GM18526 (cell line): ENCODE results near the gene MZB1.

Experiments
- POLR2A ChIP-seq: IDR thresholded peaks from 3 replicates; pipeline ENCODE4 v1.6.1; 2011; ENCODE audit not compliant: insufficient read length; ENCODE audit errors: extremely low read depth

Gene MZB1

DNA sequence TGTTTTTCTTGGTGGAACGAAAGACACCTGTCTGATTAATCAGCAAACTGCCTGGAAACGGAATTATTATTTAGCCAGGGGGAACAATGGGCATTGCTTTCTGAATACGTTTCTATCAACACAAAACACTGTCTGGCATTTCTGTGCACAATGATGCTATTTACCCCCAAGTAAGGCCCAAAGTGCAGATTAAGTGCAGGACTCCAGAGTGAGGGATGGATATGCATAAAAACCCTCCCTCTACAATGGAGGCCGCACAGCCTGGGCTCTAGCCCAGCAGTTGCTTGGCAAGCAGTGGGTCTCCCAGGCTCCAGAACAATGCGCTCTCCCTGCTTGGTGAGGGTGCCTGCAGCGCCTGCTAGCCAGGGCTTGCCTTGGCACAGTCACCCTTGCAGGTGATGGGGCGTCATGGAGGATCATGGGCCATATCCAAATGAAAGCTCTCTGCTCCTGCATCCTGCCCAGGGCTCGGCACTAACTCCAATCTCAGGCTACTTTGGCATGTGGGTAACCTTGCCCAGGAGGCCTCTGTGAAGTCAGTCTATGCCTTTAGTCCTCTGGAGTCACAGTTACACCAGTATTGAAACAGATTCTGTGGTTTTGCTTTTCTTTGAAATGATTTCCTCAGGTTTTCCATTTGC is 25.6 kb upstream of the MZB1 start:
- no peak for TF ChIP-seq POLR2A

DNA sequence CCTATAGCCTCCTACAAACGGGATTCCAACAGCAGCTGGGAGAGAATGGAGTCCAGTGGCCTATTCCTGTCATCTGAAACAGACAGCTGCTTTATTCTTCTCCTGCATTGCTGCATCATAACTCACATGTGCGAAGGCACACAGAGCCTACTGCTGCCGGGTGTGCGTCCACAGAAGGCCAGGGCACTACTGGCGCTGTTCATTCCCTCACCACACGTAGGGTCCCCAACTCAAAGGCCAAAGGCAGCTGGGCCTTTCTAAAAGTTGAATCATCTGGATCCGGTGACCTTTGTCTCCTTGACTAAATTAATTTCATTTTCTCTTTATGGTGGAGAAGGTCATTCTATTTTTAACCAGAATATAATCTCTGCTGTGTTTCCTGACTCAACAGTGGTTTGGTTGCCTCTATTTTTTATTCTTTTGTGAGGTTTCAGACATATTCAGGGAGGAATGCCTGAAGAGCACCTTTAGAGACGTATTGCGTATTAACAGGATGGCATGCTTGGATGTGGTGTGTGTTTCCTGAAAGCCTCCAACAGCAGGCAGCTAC is 24.9 kb upstream of the MZB1 start:
- no peak for TF ChIP-seq POLR2A

DNA sequence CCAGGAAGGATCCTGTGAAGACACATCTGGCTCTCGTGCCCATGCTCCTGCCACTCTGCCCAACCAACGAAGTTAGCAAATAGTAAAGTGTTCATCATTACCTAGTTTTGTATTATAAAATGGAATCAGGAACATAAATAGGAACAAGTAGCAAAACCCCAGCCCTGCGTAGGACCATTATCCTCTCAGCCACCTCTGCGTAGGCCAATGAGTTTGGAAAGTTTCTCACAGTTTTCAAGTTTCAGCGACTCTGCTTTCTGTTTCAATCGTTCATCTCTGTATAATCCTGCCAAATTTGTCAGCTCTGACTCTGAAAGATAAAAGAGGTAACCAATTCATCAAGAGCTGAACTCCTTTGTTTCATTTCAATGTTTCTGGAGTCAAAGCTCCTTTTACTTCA is 24.2 kb upstream of the MZB1 start:
- TF ChIP-seq POLR2A, result no peak

DNA sequence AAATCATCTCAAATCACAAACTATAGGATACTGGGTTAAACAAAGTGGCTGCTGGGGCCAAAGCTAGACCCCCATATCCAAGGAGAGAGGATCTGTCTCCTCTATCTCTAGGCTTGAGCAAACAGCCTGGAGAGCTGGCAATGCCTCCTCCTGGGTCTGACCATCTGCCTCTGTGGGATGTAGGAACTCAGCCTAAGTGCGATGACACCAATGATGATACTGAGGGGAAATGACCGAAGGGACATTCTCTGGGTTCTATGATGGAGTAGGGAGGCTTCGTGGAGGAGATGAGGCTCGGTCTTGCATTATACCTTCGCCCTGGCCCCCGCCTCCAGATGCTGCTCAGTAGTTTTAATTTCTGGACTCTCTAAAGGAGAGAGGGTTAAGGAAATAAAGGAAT is 23.4 kb upstream of the MZB1 start:
- TF ChIP-seq POLR2A, result no peak

DNA sequence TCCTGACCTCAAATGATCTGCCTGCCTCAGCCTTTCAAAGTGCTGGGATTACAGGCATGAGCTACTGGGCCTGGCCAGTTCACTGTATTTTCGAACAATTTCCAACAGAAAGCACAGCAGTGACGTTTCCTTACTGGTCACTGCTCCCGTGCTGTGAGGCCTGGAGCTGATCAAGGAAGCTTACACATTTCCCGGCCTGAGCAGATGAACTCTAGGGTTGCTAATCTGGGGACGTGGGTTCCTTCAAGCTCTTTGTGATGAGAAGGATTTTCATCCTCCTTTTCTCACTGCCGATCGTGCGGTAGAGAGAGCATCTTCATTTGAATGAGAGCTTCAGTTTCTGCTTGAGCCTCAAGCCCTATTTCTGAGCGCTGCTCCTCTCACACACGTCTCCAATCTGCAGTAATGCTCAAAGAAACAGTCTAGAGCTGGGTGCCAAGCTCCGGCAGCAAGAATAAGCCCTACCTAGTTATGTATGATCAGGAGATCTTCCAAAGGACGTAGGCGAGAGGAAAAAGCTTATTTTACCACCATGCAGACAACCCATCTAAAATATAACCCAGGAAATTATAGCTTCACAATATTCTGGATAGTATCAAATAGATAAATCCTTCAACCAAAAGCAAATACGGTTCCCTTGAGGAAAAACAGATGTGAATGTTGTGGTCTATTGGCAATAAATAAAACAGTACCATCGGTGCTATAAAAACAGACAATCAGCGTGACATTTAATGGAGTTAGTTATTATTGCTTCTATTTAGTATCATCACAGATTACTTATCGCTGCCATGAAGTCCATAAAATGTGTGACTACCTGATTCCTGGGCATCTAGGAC is 21.5 kb upstream of the MZB1 start:
- TF ChIP-seq POLR2A, result no peak

DNA sequence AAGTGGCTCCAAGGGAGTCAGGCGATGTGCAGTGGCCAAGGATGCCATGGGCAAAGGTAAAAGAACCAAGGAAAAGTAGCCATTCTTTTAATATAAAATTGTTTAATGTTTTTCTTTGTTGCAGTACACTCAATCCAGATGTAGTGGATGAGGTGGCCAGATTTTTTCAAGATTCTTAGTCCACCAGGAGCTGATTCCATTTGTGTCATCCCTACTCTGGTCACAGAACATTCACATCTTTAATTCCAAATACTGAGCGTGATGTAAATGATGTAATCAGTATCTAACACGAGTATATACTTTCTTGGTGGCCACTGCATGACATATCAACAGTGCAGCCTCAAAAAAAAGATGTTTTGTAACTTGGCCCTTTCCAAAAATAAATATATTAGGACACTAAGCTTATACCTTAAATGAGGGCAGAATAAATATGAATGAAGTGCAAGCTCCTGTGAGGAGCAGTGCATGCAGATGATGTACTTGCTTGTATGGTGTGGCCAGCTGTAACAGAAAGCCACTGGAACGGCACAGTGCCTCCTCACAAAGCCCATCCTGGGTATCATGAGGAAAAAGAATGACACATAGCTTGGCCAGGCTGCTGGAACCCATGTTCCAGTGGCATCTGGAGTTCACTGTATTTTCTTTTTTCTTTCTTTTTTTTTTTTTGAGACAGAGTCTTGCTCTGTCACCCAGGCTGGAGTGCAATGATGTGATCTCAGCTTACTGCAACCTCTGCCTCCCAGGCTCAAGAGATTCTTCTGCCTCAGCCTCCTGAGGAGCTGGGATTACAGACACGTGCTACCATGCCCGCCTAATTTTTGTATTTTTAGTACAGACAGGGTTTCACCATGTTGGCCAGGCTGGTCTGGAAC is 20.6 kb upstream of the MZB1 start:
- no peak for TF ChIP-seq POLR2A

DNA sequence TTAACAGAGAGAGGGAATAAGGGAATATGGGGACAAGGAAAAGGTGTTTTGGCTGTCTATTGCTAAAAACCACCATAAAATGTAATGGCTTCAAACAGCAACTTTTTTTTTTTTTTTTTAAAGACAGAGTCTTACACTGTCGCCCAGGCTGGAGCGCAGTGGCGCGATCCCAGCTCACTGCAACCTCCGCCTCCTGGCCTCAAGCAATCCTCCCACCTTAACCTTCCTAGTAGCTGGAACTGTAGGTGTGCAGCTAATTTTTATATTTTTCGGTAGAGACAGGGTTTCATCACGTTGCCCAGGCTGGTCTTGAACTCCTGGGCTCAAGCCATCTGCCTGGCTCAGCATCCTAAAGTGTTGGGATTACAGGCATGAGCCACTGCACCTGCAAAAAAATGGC is 18.5 kb upstream of the MZB1 start:
- TF ChIP-seq POLR2A, result no peak

DNA sequence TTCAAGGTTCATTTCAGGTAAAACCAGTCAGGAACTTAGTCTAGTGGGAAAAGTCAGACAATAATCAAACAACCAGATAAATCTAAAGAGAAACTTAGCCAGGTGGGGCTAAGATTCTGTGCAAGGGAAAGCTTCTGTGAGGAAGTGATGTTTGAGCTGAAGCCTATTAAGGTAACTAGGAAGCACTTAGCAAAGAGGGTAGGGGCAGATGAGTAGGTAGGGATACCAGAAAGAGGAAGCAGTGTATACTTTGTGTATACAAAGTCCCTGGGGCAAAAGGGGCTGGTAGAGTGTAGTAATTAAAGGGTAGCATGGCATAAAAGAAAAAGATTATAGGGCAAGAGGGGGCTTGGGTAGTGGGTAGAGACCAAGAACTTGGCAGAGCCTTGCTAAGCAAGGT is 17.8 kb upstream of the MZB1 start:
- no peak for TF ChIP-seq POLR2A

DNA sequence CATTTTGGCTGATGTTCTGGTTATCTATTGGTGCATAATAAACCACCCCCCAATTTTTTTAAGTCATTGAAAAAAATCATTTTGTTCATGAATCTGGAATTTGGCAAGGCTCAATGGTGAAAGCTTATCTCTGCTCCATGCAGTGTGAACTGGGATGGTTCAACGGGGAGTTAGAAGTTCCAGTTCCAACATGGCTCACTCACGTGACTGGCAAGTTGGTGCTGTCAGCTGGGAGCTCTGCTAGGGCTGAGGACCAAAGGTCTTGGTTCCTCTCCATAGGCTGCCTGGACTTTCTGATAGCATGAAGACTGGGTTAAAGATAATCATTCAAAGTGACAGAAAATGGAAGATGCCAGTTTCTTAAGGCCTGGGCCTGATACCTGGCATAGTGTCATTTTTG is 17.2 kb upstream of the MZB1 start:
- no peak for TF ChIP-seq POLR2A

DNA sequence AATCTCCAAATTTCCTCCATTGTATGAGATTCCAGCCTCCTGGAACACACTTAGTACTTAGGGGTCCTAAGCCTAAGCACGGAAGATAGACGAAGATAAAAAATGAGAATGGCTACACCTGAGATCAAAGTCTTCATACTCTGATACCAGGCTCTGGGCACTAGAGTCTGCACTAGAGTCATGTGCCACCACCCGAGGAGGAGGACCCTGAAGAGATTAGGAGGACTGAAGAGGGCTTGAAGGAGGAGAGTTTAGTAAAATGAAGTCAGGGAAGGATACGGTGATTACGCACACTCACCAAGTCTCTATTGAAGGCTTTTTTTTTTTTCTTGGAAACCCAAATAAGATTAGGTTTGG is 14.7 kb upstream of the MZB1 start:
- no peak for TF ChIP-seq POLR2A

DNA sequence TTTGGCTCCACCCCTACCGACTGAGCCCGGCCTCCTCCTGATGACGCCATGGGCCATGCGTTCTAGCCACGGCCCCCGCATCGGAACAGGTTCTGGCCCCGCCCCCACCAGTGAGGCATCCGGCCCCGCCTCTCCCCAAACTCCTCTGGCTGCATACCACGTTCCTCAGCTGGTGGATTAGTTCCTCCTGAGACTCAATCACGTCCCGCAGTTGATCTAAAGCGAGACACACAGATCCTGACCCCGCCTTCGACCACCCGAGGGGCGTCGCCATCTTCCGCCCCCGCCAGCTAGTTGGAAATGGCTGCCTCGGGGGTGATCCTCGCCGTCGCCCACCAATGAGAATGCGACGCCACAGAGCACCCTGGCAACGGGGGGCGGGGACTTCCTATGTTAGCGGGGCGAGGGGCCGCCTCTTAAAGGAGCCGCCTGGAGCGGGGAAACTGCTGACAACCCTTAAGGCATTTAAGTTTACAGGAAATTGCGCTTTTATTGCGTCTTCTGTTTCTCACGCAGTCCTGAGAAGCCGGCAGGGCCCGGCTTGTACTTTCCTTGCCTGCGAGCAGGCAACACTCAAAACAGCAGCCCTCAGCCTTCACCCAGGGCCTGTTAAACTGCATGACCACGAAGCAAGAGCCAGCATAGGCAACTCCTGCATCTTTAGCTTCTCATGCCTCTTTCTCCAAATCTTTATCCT is 14.2 kb upstream of the MZB1 start, which contains the start of gene SPATA24:
Gene SPATA24, minus strand, starts transcription at position 303 of the 697 bp plus-strand sequence. Its CDS starts 29 bp downstream, at position 274.
- TF ChIP-seq POLR2A, result peak; percentile 43

DNA sequence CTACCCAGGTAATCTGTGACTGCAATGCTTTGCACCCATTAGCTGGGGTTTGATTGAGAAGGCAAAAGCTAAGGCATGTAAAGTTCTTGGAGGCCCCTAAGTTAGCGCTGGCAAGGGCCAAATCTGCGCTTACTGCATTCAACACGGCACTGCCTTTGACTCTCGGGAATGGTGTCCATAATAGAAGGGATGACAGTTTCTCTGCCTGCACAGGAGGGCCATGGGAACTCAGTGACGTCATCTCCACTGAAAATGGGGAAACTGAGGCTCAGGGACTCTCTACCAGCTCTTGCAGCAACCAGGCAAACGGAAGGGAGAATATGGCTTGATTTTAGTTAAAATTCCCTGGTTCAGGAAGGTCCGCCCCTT is 13.7 kb upstream of the MZB1 start:
- no peak for TF ChIP-seq POLR2A

DNA sequence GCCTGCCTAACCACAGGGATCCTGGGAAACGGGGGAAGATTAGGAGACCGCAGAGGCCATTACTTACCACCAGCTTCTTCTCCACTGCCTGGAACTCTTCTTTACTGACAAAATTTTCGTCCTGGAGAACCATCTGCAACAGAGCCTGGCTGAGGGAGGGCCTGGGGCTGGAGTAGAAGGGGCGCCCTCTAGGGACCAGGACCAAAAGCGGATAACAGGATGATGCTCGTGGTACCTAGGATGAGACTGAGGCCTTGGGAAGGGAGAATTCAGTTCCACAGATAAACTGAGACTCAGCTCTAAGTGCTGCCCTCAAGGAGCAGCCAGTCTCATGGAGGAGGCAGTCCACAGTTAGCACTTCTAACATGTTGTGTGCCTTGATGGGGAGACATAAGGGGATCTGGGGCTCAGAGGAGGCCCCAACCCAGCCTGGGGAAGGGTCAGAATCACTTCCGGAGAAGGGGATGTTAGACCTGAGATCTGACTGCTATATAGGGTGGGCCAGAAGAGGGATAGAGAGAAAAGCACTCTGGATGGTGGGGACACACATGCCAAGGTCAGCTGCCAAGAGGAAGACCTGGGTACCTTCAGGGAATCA is 12.9 kb upstream of the MZB1 start:
- TF ChIP-seq POLR2A, result no peak

DNA sequence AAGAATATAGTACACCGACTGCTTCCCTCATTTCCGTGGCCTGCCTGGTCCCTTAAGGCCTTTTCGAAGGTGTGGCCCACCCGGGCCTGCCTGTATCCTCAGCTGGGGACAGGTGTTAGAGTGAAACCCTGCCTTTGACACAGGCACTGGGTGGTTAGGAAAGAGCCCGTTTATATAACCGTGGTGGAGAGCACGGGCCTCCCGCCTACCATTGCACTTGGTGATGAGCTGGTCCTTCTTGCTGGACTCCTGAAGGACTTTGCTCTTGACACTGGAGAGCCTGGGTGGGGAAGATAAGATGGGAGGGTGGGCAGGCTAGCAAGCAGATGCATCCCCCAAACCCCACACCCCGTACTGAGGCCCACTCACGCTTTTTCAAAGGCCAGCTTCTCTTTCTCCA is 11.8 kb upstream of the MZB1 start:
- TF ChIP-seq POLR2A, result no peak
